Measurements from ENCODE around the gene CCDC71L.
A peak's percentile ranks its signal among the peaks of the same experiment; 100 is the strongest.
"Not testable (repeated sequence)": the region's sequence is repeated elsewhere in the genome, so short reads cannot be mapped to it uniquely, and the experiment has no call there.

CCDC71L gene

DNA sequence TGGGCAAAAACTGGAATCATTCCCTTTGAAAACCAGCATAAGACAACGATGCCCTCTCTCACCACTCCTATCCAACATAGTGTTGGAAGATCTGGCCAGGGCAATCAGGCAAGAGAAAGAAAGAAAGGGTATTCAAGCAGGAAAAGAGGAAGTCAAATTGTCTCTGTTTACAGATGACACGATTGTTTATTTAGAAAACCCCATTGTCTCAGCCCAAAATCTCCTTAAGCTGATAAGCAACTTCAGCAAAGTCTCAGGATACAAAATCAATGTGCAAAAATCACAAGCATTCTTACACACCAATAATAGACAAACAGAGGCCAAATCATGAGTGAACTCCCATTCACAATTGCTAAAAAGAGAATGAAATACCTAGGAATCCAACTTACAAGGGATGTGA lies 15.5 kb upstream of the CCDC71L start:
- H3K27me3 ChIP-seq (ENCODE audit: insufficient read depth, low read length); H3K27ac ChIP-seq (ENCODE audit: low read depth, low read length); H3K36me3 ChIP-seq (ENCODE audit: insufficient read depth, low read length); H3K9ac ChIP-seq (ENCODE audit: low read depth, low read length); H3K4me3 ChIP-seq (ENCODE audit: low read length); H3K4me1 ChIP-seq (ENCODE audit: insufficient read depth, low read length); H3K9me3 ChIP-seq (ENCODE audit: insufficient read depth, low read depth, low read length): not testable (repeated sequence)
- WGBS: 84% methylated on average over 2 of the region's 2 CpGs

DNA sequence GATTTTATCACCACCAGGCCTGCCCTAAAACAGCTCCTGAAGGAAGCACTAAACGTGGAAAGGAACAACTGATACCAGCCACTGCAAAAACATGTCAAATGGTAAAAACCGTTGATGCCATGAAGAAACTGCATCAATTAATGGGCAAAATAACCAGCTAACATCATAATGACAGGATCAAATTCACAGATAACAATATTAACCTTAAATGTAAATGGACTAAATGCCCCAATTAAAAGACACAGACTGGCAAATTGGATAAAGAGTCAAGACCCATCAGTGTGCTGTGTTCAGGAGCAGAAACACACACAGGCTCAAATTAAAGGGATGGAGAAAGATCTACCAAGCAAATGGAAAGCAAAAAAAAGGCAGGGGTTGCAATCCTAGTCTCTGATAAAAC lies 12.7 kb upstream of the CCDC71L start:
- WGBS: 87% methylated on average over 2 of the region's 2 CpGs
- not testable (repeated sequence) for H3K4me1 ChIP-seq (ENCODE audit: insufficient read depth, low read length); H3K27ac ChIP-seq (ENCODE audit: low read depth, low read length); H3K27me3 ChIP-seq (ENCODE audit: insufficient read depth, low read length); H3K36me3 ChIP-seq (ENCODE audit: insufficient read depth, low read length); H3K9ac ChIP-seq (ENCODE audit: low read depth, low read length); H3K9me3 ChIP-seq (ENCODE audit: insufficient read depth, low read depth, low read length); H3K4me3 ChIP-seq (ENCODE audit: low read length)

DNA sequence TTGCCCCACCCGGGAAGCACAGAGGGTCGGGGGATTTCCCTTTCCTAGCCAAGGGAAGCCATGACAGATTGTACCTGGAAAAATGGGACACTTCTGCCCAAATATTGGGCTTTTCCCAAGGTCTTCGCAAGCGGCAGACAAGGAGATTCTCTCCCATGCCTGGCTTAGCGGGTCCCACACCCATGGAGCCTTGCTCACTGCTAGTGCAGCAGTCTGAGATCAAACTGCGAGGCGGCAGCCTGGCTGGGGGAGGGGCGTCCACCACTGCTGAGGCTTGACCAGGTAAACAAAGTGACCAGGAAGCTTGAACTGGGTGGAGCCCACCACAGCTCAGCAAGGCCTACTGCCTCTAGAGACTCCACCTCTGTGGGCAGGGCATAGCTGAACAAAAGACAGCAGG lies 11.0 kb upstream of the CCDC71L start:
- not testable (repeated sequence) for H3K36me3 ChIP-seq (ENCODE audit: insufficient read depth, low read length); H3K27ac ChIP-seq (ENCODE audit: low read depth, low read length); H3K27me3 ChIP-seq (ENCODE audit: insufficient read depth, low read length); H3K4me3 ChIP-seq (ENCODE audit: low read length); H3K9ac ChIP-seq (ENCODE audit: low read depth, low read length); H3K9me3 ChIP-seq (ENCODE audit: insufficient read depth, low read depth, low read length); H3K4me1 ChIP-seq (ENCODE audit: insufficient read depth, low read length)
- 91% methylated on average over 8 of the region's 8 CpGs for WGBS

DNA sequence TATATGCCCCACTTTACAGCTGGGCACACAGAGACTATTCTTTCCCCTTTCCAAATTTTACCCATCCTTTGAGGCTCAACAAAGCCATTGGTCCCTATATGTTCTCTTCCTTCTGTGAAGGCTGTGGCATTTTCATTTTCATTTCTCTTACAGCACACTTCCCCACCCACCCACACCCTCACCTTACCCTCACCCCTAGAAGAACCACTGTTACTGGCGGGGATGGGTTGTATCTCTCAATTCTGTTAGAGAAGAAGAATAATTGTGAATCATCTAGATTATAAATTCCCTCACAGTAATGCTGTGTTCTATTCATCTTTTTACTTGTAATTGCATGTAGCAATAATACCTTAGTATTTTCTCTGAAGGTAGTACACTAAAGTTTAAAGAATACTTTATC lies 10.2 kb upstream of the CCDC71L start:
- no peak overlapping the region for H3K27ac ChIP-seq (ENCODE audit: low read depth, low read length)
- H3K27me3 ChIP-seq (ENCODE audit: insufficient read depth, low read length): no peaks in the 10 kb centered on the region
- H3K9ac ChIP-seq (ENCODE audit: low read depth, low read length): no peak overlapping the region
- no peak overlapping the region for H3K4me3 ChIP-seq (ENCODE audit: low read length)
- no peaks in the 10 kb centered on the region for H3K9me3 ChIP-seq (ENCODE audit: insufficient read depth, low read depth, low read length)
- no peaks in the 10 kb centered on the region for H3K36me3 ChIP-seq (ENCODE audit: insufficient read depth, low read length)
- no CpG with 5 or more reads among the region's 1 CpG for WGBS
- no peaks in the 10 kb centered on the region for H3K4me1 ChIP-seq (ENCODE audit: insufficient read depth, low read length)

DNA sequence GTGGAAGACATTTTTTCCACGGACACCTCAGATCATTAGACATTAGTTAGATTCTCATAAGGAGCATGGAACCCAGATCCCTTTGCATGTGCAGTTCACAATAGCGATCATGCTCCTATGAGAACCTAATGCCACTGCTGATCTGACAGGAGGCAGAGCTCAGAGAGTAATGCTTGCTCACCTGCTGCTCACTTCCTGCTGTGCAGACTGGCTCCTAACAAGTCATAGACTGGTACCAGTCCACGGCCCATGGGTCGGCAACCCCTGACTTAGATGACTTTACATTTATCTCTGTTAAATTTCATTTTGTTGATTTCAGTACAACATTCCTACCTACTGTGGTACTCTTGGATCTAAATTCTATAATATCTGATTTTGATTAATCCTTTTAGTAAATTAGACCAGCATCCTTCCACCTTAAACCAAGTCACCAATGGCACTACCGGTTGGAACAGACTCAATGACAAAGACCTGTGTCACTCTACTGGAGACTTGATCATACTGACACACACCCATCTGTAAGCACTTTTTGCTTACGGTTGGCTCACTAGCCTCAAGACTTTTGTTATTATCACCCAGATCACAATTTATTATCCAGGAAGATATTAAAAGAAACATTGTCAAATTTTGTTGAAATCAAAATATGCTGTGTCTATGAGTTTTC lies 8.0 kb upstream of the CCDC71L start:
- 90% methylated on average over 6 of the region's 6 CpGs for WGBS
- H3K9ac ChIP-seq (ENCODE audit: low read depth, low read length): no peak overlapping the region

DNA sequence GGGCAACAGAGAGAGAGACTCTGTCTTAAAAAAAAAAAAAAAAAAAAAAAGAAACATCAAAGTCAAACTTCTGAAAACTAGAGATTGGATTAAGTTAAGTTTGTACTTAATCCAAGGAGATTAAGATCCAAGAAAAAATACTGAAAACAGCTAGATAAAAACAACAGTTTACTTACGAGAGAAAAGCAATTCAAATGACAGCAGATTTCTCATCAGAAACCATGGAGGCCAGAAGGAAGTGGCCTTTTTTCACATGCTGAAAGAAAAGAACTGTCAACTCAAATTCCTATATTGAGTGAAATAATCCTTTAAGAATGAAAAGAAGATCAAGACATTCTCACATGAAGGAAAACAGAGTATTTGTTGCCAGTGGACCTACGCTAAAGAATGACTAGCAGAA lies 5.4 kb upstream of the CCDC71L start:
- Histone ChIP-seq H3K9ac (ENCODE audit: low read depth, low read length) (no peak overlapping the region), H3K27ac (ENCODE audit: low read depth, low read length) (no peak overlapping the region), H3K27me3 (ENCODE audit: insufficient read depth, low read length) (no peaks in the 10 kb centered on the region), H3K9me3 (ENCODE audit: insufficient read depth, low read depth, low read length) (no peaks in the 10 kb centered on the region), H3K4me1 (ENCODE audit: insufficient read depth, low read length) (no peaks in the 10 kb centered on the region), H3K36me3 (ENCODE audit: insufficient read depth, low read length) (no peaks in the 10 kb centered on the region), H3K4me3 (ENCODE audit: low read length) (no peak overlapping the region)
- WGBS: 94% methylated on average over 2 of the region's 2 CpGs

More for the DNA sequence above, 8.0 kb upstream of the CCDC71L start:
- no peaks in the 10 kb centered on the region for H3K9me3 ChIP-seq (ENCODE audit: insufficient read depth, low read depth, low read length)
- no peak overlapping the region for H3K4me3 ChIP-seq (ENCODE audit: low read length)
- H3K4me1 ChIP-seq (ENCODE audit: insufficient read depth, low read length): no peaks in the 10 kb centered on the region
- no peak overlapping the region for H3K27ac ChIP-seq (ENCODE audit: low read depth, low read length)
- no peaks in the 10 kb centered on the region for H3K36me3 ChIP-seq (ENCODE audit: insufficient read depth, low read length)
- no peaks in the 10 kb centered on the region for H3K27me3 ChIP-seq (ENCODE audit: insufficient read depth, low read length)

DNA sequence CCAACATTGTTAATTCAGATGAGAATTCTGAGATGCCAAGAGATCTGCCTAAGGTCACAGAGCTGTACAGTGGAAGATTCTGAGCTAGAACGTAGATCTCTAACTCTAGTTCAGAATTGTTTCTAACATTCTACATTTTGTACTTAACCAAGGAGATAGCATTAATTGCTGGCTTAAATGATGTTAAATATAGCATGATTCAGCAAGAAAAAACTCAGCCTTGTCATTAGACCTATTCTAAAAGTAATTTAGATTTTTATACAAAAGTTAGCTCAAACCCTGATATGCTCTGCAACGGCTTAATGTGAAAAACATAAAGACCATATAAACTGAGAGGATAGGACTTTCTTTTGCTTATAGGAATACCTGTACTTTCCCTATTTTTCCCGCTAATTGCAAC lies 3.4 kb upstream of the CCDC71L start:
- Histone ChIP-seq H3K4me1 (ENCODE audit: insufficient read depth, low read length) (peaks cover under 1% of the 10 kb centered on the region), H3K9me3 (ENCODE audit: insufficient read depth, low read depth, low read length) (no peaks in the 10 kb centered on the region), H3K36me3 (ENCODE audit: insufficient read depth, low read length) (no peaks in the 10 kb centered on the region), H3K9ac (ENCODE audit: low read depth, low read length) (no peak overlapping the region), H3K27ac (ENCODE audit: low read depth, low read length) (no peak overlapping the region), H3K27me3 (ENCODE audit: insufficient read depth, low read length) (no peaks in the 10 kb centered on the region), H3K4me3 (ENCODE audit: low read length) (no peak overlapping the region)
- 100% methylated on average over 1 of the region's 3 CpGs for WGBS

DNA sequence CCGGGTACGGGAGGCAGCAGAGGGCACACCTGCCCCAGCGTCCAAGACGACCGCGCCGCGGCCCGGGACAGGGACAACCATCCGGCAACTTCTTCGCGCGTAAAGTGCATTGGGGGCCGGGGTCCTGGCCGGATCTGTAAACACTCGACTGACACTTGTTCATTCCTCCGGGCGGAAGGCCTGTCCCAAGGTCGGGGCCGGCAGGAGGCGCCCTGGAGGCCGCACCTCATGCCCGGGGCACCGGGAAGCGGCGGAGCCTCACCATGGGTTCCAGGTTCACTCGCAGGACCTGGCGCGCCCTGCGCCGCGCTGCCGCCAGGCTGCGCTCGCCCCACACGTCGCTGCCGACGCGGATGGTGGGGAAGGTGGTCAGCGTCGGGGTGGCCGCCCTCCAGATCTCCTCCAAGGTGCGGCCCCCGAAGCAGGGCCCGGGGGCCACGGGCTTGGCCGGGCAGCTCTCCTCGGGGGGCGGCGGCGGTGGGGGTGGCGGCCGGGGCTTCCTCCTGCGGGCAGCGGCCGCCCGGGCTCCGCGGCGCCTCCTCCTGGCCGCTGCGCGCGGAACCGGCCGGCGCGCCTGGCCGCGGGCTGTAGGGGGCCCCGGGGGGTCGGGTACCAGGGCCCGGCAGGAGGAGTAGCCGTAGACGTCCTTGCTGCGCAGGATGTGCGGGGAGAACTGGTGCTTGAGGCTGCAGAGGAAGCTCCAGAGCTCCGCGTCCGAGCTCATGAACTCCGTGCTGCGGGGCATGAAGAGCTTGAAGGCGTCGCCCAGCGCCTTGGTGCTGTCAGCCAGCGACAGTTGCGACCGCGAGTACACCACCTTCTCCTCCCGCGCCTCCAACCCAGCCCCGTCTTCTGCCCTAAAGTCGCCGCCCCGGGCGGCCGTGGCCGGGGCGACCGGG lies 746 bp downstream of the CCDC71L start:
- Histone ChIP-seq H3K9ac (ENCODE audit: low read depth, low read length) (peak overlapping the region; percentile 96), H3K36me3 (ENCODE audit: insufficient read depth, low read length) (no peaks in the 10 kb centered on the region), H3K27ac (ENCODE audit: low read depth, low read length) (peak overlapping the region; percentile 90), H3K4me1 (ENCODE audit: insufficient read depth, low read length) (peaks cover 8% of the 10 kb centered on the region), H3K27me3 (ENCODE audit: insufficient read depth, low read length) (no peaks in the 10 kb centered on the region), H3K9me3 (ENCODE audit: insufficient read depth, low read depth, low read length) (no peaks in the 10 kb centered on the region), H3K4me3 (ENCODE audit: low read length) (peak overlapping the region; percentile 99)
- WGBS: under 1% methylated on average over 101 of the region's 101 CpGs

DNA sequence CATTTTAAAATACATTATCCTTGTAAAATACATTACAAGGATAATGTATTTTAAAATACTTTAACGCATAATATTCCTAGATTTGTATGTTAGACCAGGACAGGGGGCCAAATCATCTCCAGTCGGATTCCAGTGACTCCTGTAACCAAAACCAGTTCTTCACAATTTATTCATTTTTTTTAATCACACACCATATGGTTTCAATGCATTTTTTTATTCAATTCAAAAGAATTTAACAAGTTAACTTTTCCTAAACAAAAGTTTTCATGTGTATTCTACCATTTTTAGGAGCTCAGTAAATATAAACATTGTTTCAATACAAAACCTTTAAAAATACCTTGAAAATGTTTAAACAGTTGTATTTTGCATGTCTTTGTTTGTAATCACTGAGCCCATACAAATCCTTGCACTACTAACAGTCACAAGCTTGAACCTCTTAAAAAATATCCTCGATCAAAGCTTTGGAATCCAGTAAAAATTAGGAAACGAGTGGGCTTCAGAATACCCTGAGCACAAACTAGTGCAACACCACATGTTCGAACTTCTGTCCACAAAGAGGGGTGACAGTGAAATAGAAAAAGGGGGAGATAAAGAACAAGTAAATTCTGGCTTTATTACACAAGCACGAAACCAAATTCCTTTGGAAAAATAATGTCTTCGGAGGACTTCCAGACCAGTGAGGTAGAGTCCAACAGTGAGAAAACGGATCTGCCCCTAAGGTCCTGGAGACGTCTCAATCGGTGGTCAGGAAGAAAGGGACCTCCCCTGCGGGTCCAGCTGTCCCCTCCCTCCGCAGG lies 1.6 kb downstream of the CCDC71L start:
- Histone ChIP-seq H3K4me1 (ENCODE audit: insufficient read depth, low read length) (peaks cover 8% of the 10 kb centered on the region), H3K9ac (ENCODE audit: low read depth, low read length) (peak overlapping the region; percentile 71), H3K27me3 (ENCODE audit: insufficient read depth, low read length) (no peaks in the 10 kb centered on the region), H3K4me3 (ENCODE audit: low read length) (peak overlapping the region; percentile 99), H3K9me3 (ENCODE audit: insufficient read depth, low read depth, low read length) (no peaks in the 10 kb centered on the region), H3K27ac (ENCODE audit: low read depth, low read length) (peak overlapping the region; percentile 51), H3K36me3 (ENCODE audit: insufficient read depth, low read length) (no peaks in the 10 kb centered on the region)
- WGBS: 27% methylated on average over 11 of the region's 12 CpGs

DNA sequence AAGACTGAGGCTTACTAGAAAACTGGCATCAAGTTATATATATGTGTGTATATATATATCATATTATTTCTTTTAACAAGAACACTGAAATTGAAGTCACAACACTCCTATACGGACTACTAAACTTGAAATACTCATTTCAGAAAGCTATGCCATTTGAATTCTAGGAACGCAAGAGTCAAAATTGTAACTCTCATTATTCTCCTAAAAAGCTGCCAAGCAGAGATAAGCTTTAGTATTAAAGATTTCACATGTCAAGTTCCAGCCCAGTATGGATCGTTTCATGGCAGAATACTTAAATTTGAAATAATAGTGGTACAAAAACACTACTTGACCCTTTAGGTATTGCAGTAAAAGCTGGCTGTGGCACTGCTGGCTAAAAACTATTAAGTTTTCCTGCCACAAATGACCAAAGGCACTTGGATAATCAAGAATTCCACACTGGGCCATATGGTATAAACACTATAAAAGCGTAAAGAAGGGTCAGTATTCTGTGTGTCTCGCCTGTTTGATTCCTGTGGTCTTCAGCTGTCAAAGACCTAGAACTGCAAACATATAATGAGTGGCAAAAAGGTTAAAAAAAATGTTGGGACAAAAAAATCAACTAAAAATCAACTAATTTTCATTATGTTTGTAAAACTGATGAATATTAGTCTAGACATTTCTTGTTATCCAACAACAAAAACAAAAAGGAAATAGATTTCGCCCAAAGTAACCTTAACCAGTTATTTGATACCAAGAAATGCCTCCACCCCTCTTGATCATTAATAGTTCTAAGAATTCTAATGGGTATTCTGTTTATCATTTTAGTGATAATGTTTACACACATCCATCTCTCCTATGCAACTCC lies 2.4 kb downstream of the CCDC71L start:
- H3K27ac ChIP-seq (ENCODE audit: low read depth, low read length): no peak overlapping the region
- H3K4me1 ChIP-seq (ENCODE audit: insufficient read depth, low read length): peaks cover 8% of the 10 kb centered on the region
- 93% methylated on average over 6 of the region's 6 CpGs for WGBS
- peak overlapping the region; percentile 99 for H3K4me3 ChIP-seq (ENCODE audit: low read length)
- no peaks in the 10 kb centered on the region for H3K27me3 ChIP-seq (ENCODE audit: insufficient read depth, low read length)
- H3K36me3 ChIP-seq (ENCODE audit: insufficient read depth, low read length): no peaks in the 10 kb centered on the region
- H3K9me3 ChIP-seq (ENCODE audit: insufficient read depth, low read depth, low read length): no peaks in the 10 kb centered on the region
- no peak overlapping the region; the same call in 1 of the 2 replicates for H3K9ac ChIP-seq (ENCODE audit: low read depth, low read length)

All from HUES64 (cell line).